H1 (cell line): Measurements from ENCODE around the gene DSG4. TPM values are rescaled to one million over a fixed set of nuclear protein-coding genes. Genes with fewer than 3 reads are reported as not detected.

Source experiments
- CTCF ChIA-PET: fragments of 300-600 bp; sonication (Branson Sonifier 250); formaldehyde crosslinking; loops from one replicate; lab custom pipeline; 2021; ENCODE audit not compliant: partially characterized antibody; lab: Charles Lee
- POLR2A ChIA-PET: fragments of 300-600 bp; sonication (Branson Sonifier 250); formaldehyde crosslinking; loops from one replicate; lab custom pipeline; 2021; ENCODE audit warnings: inconsistent platforms; ENCODE audit not compliant: partially characterized antibody; lab: Charles Lee
- DNase-seq, 2 experiments: peaks; one replicate each; pipeline versions ENCODE4 v3.0.0 to v3.0.0-alpha.2; 2010 to 2022; ENCODE audit warnings: low spot score in 2 of 2, low read depth in 1 of 2, mixed read lengths in 1 of 2
- FAIRE-seq: peaks from 2 replicates; lab custom pipeline; 2011; peaks lifted over from hg19 to GRCh38; lab: Jason Lieb, UNC
- H2AFZ ChIP-seq: 2 replicates; pipeline ENCODE4 v1.8.1; 2012; ENCODE audit warnings: low read length, inconsistent platforms
- H2AK5ac ChIP-seq: 2 replicates; pipeline ENCODE4 v1.6.1; 2013; ENCODE audit warnings: low read depth, low read length
- H2BK120ac ChIP-seq: replicated peaks from 2 replicates; pipeline ENCODE3; 2013; ENCODE audit warnings: low read depth, low read length, inconsistent platforms
- H2BK12ac ChIP-seq: 2 replicates; pipeline ENCODE4 v1.6.1; 2013; ENCODE audit warnings: low read depth, low read length
- H2BK15ac ChIP-seq: 2 replicates; pipeline ENCODE4 v1.6.1; 2013; ENCODE audit warnings: low read length
- H2BK20ac ChIP-seq: 2 replicates; pipeline ENCODE4 v1.6.1; 2013; ENCODE audit warnings: low read length
- H2BK5ac ChIP-seq: 2 replicates; pipeline ENCODE4 v1.6.1; 2013; ENCODE audit warnings: low read depth, low read length
- H3K14ac ChIP-seq: 2 replicates; pipeline ENCODE4 v1.6.1; 2013; ENCODE audit warnings: inconsistent platforms; ENCODE audit not compliant: insufficient read length
- H3K18ac ChIP-seq: 2 replicates; pipeline ENCODE4 v1.6.1; 2013; ENCODE audit warnings: low read length; ENCODE audit errors: extremely low read depth
- H3K23ac ChIP-seq: 2 replicates; pipeline ENCODE4 v1.6.1; 2013; ENCODE audit warnings: inconsistent platforms; ENCODE audit not compliant: insufficient read length
- H3K23me2 ChIP-seq: 2 replicates; pipeline ENCODE4 v1.6.1; 2013; ENCODE audit warnings: low read depth, low read length
- H3K27ac ChIP-seq: 2 replicates; pipeline ENCODE4 v1.6.1; 2011; ENCODE audit warnings: low read depth, low read length, inconsistent platforms
- H3K27me3 ChIP-seq, 4 experiments: replicated peaks in 1 of 4; 1 replicate in 1 of 4; 2 replicates in 3 of 4; pipeline versions ENCODE4 v1.6.1 to v1.8.1; 2011 to 2013; ENCODE audit warnings: low read length in 3 of 4, mild to moderate bottlenecking in 3 of 4, inconsistent platforms in 2 of 4, mixed read lengths in 2 of 4, moderate library complexity in 1 of 4; ENCODE audit not compliant: control insufficient read depth in 3 of 4, insufficient read depth in 3 of 4; ENCODE audit errors: extremely low read depth in 1 of 4
- H3K36me3 ChIP-seq, 4 experiments: 2 replicates each; pipeline versions ENCODE4 v1.6.1 to v1.8.1; 2011 to 2013; ENCODE audit warnings: mild to moderate bottlenecking in 4 of 4, low read length in 3 of 4, moderate library complexity in 2 of 4, control low read depth in 1 of 4, inconsistent platforms in 1 of 4; ENCODE audit not compliant: insufficient read depth in 4 of 4, control insufficient read depth in 2 of 4
- H3K4ac ChIP-seq: replicated peaks from 2 replicates; pipeline ENCODE3; 2013; ENCODE audit warnings: low read length, low read depth, mixed read lengths, inconsistent platforms; ENCODE audit not compliant: insufficient read length
- H3K4me1 ChIP-seq, 4 experiments: replicated peaks in 1 of 4; 1 replicate in 1 of 4; 2 replicates in 3 of 4; pipeline versions ENCODE4 v1.6.1 to v1.8.1; 2011 to 2013; ENCODE audit warnings: low read length in 3 of 4, inconsistent platforms in 2 of 4, mixed read lengths in 1 of 4; ENCODE audit not compliant: insufficient read depth in 4 of 4, control insufficient read depth in 3 of 4
- H3K4me2 ChIP-seq, 2 experiments: 2 replicates each; pipeline versions ENCODE4 v1.6.1 to v1.8.1; 2011 to 2013; ENCODE audit warnings: low read depth in 2 of 2, low read length in 2 of 2, control low read depth in 1 of 2, inconsistent platforms in 1 of 2, mild to moderate bottlenecking in 1 of 2; ENCODE audit not compliant: insufficient read depth in 1 of 2
- H3K4me3 ChIP-seq, 4 experiments: fragments of 200-600, 300-600 bp in 1 of 4; sonication (generic), shearing (Covaris generic), sonication (Bioruptor Twin) in 1 of 4; 2 replicates each; pipeline versions ENCODE4 v1.5.1 to v1.8.1; 2011 to 2016; ENCODE audit warnings: low read length in 4 of 4, low read depth in 3 of 4, control low read depth in 2 of 4, inconsistent platforms in 2 of 4, mild to moderate bottlenecking in 2 of 4, mixed read lengths in 1 of 4, moderate library complexity in 1 of 4; ENCODE audit not compliant: insufficient read depth in 2 of 4; ENCODE audit errors: extremely low read depth in 1 of 4
- H3K56ac ChIP-seq: replicated peaks from 2 replicates; pipeline ENCODE3; 2013; ENCODE audit warnings: low read depth, mild to moderate bottlenecking, mixed read lengths, low read length, inconsistent platforms; ENCODE audit not compliant: insufficient read length
- H3K79me1 ChIP-seq: 2 replicates; pipeline ENCODE4 v1.6.1; 2013; ENCODE audit warnings: low read depth, low read length, control low read depth
- H3K79me2 ChIP-seq, 2 experiments: 2 replicates each; pipeline versions ENCODE4 v1.6.1 to v1.8.1; 2012 to 2013; ENCODE audit warnings: low read length in 2 of 2, mild to moderate bottlenecking in 2 of 2, inconsistent platforms in 1 of 2; ENCODE audit not compliant: insufficient read depth in 2 of 2, control insufficient read depth in 1 of 2
- H3K9ac ChIP-seq, 4 experiments: replicated peaks in 1 of 4; 1 replicate in 1 of 4; 2 replicates in 3 of 4; pipeline versions ENCODE4 v1.6.1 to v1.8.1; 2011 to 2013; ENCODE audit warnings: low read depth in 3 of 4, low read length in 3 of 4, control low read depth in 2 of 4, mild to moderate bottlenecking in 2 of 4, moderate library complexity in 2 of 4, inconsistent platforms in 1 of 4; ENCODE audit errors: extremely low read depth in 1 of 4
- H3K9me3 ChIP-seq, 2 experiments: 2 replicates each; pipeline versions ENCODE4 v1.6.1 to v1.8.1; 2012 to 2013; ENCODE audit warnings: mild to moderate bottlenecking in 2 of 2, moderate library complexity in 2 of 2, control low read depth in 1 of 2, inconsistent platforms in 1 of 2, low read depth in 1 of 2, low read length in 1 of 2, mixed read lengths in 1 of 2; ENCODE audit not compliant: insufficient read depth in 2 of 2
- H4K20me1 ChIP-seq, 2 experiments: replicated peaks in 1 of 2; 2 replicates each; pipeline versions ENCODE3 to v1.8.1; 2011 to 2013; ENCODE audit warnings: inconsistent platforms in 2 of 2, low read length in 2 of 2, mild to moderate bottlenecking in 1 of 2; ENCODE audit not compliant: insufficient read depth in 2 of 2, control insufficient read depth in 1 of 2
- H4K5ac ChIP-seq: 2 replicates; pipeline ENCODE4 v1.6.1; 2013; ENCODE audit warnings: low read length, low read depth, mixed read lengths, inconsistent platforms; ENCODE audit not compliant: insufficient read length
- H4K8ac ChIP-seq: 2 replicates; pipeline ENCODE4 v1.8.0; 2013; ENCODE audit warnings: mild to moderate bottlenecking, moderate library complexity, low read length, inconsistent platforms; ENCODE audit not compliant: insufficient read depth; ENCODE audit errors: extremely low read depth
- H4K91ac ChIP-seq: replicated peaks from 2 replicates; pipeline ENCODE3; 2013; ENCODE audit warnings: low read length, mixed read lengths, inconsistent platforms; ENCODE audit not compliant: insufficient read length
- CEBPB ChIP-seq: IDR thresholded peaks from 2 replicates; pipeline ENCODE4 v1.6.1; 2012; ENCODE audit warnings: low read depth, low read length
- RNF2 ChIP-seq: fragments of 200-900, 300-1000 bp; sonication (generic); IDR thresholded peaks from 2 replicates; pipeline ENCODE4 v1.7.1; 2016; ENCODE audit warnings: borderline replicate concordance, low read depth, mild to moderate bottlenecking, antibody characterized with exemption, low read length; ENCODE audit not compliant: poor library complexity, severe bottlenecking; ENCODE audit errors: missing control alignments
- WGBS, 2 experiments: shearing (Covaris generic) in 1 of 2; methylation state at CpG; one replicate each; pipeline versions ENCODE4 v1.1.6 to v1.1.7; 2013 to 2015; ENCODE audit warnings: low lambda C conversion rate in 2 of 2, mixed read lengths in 2 of 2, inconsistent platforms in 1 of 2, low coverage in 1 of 2, missing lambda C conversion rate in 1 of 2; ENCODE audit not compliant: insufficient replicate concordance in 2 of 2, insufficient coverage in 1 of 2, insufficient read length in 1 of 2; ENCODE audit errors: extremely low coverage in 1 of 2, missing lambda C conversion rate in 1 of 2; 5-methylcytosine and 5-hydroxymethylcytosine counted together
- polyA plus RNA-seq, 7 experiments: library from polyadenylated mRNA; depleted of rRNA in 3 of 7; stranded (reverse) in 5 of 7; unstranded in 2 of 7; fragments of >200 nt in 5 of 7; fragments of 200-250 nt in 2 of 7; gene quantifications; 1 replicate in 5 of 7; 2 replicates in 1 of 7; 4 replicates in 1 of 7; pipeline versions ENCODE4 v1.2.1 to v1.2.3, GENCODE V29; 2011 to 2013; ENCODE audit warnings: missing spikeins in 2 of 7, mixed read lengths in 2 of 7
- total RNA-seq: library from RNA; stranded (reverse); fragmentation: NEBNext Ultra II Directional; extraction: Animal tissue kit (Norgen Biotek cat#: 25700); gene quantifications from 2 replicates; pipeline ENCODE4 v1.2.1, GENCODE V29; 2021

DSG4 gene
- total and polyA plus RNA-seq, 2 of the 8 experiments (the other 6 are each of a cell fraction or from before 2014, with no cell fraction given) = not detected

DNA sequence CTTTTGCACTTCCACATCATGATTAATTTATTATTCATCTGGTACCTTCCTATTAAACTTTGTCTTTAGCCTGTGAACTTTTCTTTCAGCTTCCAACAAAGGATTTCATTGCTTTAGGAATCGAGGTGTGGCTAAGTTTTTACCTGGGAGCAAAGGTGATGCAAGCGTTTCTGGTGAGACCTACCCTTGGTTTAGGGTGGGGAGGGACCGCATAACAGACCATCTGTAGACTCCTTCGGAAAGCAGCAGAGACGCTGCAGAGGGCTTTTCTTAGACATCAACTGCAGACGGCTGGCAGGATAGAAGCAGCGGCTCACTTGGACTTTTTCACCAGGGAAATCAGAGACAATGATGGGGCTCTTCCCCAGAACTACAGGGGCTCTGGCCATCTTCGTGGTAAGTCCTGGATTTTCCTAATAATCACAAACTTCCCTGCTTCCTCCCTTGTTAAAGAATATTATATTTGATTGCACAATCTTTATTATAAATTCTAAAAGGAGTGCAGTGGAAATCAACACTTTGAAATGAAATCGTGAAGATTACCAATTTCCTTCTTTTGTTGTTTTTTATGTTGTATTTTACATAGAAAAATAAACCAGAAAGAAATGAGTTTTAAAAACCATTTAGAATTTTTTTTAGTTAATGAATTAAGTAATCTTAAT, 71.1 kb downstream of the DSG4 start, which contains the start of gene DSG3:
TSS of gene DSG3 (plus strand) at position 212 of the 662 bp plus-strand sequence. CDS start at position 349, 137 bp downstream.
- peak within 1 kb of the TSS; percentile 83 for H2AFZ ChIP-seq
- no peak within 1 kb of the TSS for H3K9ac ChIP-seq
- DNase-seq (no peak), FAIRE-seq (no peak)
- H3K23ac ChIP-seq = no peak within 1 kb of the TSS
- H3K18ac ChIP-seq = no peak within 1 kb of the TSS
- H4K20me1 ChIP-seq = no peaks in the 10 kb centered on the region
- no peak within 1 kb of the TSS for H2BK15ac ChIP-seq
- POLR2A ChIA-PET = no interaction called here
- no peaks in the 10 kb centered on the region for H3K27me3 ChIP-seq
- H3K4ac ChIP-seq = no peak within 1 kb of the TSS
- H2BK120ac ChIP-seq = no peak within 1 kb of the TSS
- no peak within 1 kb of the TSS for H3K4me3 ChIP-seq
- peaks cover 0 to 3% (median 1%) of the 10 kb centered on the region in 4 experiments; a peak in 2 of 7 replicates for H3K4me1 ChIP-seq
- TF ChIP-seq RNF2 = no peak
- TF ChIP-seq CEBPB = peak; percentile 32
- TF ChIP-seq, all 59 proteins: peak for 1
- H3K27ac ChIP-seq = no peak within 1 kb of the TSS
- no peak within 1 kb of the TSS for H4K5ac ChIP-seq
- H2AK5ac ChIP-seq = no peak within 1 kb of the TSS
- H3K9me3 ChIP-seq = no peaks in the 10 kb centered on the region
- H3K23me2 ChIP-seq = no peaks in the 10 kb centered on the region
- no peak within 1 kb of the TSS for H4K91ac ChIP-seq
- H2BK20ac ChIP-seq = no peak within 1 kb of the TSS
- H4K8ac ChIP-seq = no peak within 1 kb of the TSS
- H3K36me3 ChIP-seq = no peaks in the 10 kb centered on the region
- H2BK5ac ChIP-seq = no peak within 1 kb of the TSS
- no peak within 1 kb of the TSS for H3K56ac ChIP-seq
- H3K79me2 ChIP-seq = no peaks in the 10 kb centered on the region
- no peak within 1 kb of the TSS for H3K4me2 ChIP-seq
- H2BK12ac ChIP-seq = no peak within 1 kb of the TSS
- CTCF ChIA-PET = interaction anchor here (1.5 kb wide), 1 partner anchor 53 kb away, joined by 3 read pairs; no protein-coding TSS in a partner anchor
- 64% methylated on average over 9 of the region's 9 CpGs; no CpG with 5 or more reads in 1 of the 2 experiments for WGBS, 2 experiments
- no peaks in the 10 kb centered on the region for H3K79me1 ChIP-seq
- H3K14ac ChIP-seq = no peak within 1 kb of the TSS
